GM21526 (cell line): ENCODE results near the gene ZIC2.

Experiments
- ATAC-seq: cut with Tn5 transposase; IDR thresholded peaks from one replicate; pipeline ENCODE4 v1.9.1; 2021; ENCODE audit warnings: moderate library complexity; ENCODE audit not compliant: unreplicated experiment, low FRiP score

The ZIC2 gene

GRCh38 chr13:99959127-99959539 lies 22.5 kb upstream of the ZIC2 start:
- no peak for ATAC-seq

GRCh38 chr13:99959540-99960230 lies 21.9 kb upstream of the ZIC2 start:
- no peak for ATAC-seq

- no peak for ATAC-seq
Measured at GRCh38 chr13:99960663-99961311, 20.8 kb upstream of the ZIC2 start.

- no peak for ATAC-seq
Measured at GRCh38 chr13:99961636-99962035, 19.9 kb upstream of the ZIC2 start.

- no peak for ATAC-seq
Measured at GRCh38 chr13:99962242-99962641, 19.3 kb upstream of the ZIC2 start.

GRCh38 chr13:99963816-99964339 lies 17.7 kb upstream of the ZIC2 start:
- no peak for ATAC-seq

GRCh38 chr13:99965329-99966000 lies 16.1 kb upstream of the ZIC2 start:
- ATAC-seq: no peak

GRCh38 chr13:99966064-99966805 lies 15.3 kb upstream of the ZIC2 start:
- ATAC-seq: no peak

GRCh38 chr13:99967498-99967868 lies 14.1 kb upstream of the ZIC2 start:
- ATAC-seq: no peak

GRCh38 chr13:99967869-99968520 lies 13.6 kb upstream of the ZIC2 start:
- ATAC-seq: no peak

GRCh38 chr13:99968521-99969452 lies 12.8 kb upstream of the ZIC2 start:
- no peak for ATAC-seq

GRCh38 chr13:99969453-99969918 lies 12.1 kb upstream of the ZIC2 start:
- no peak for ATAC-seq

- ATAC-seq: no peak
Measured at GRCh38 chr13:99969919-99970650, 11.5 kb upstream of the ZIC2 start.

- no peak for ATAC-seq
Measured at GRCh38 chr13:99970651-99971575, 10.7 kb upstream of the ZIC2 start.

GRCh38 chr13:99971576-99972189 lies 9.9 kb upstream of the ZIC2 start, which contains the start of gene ZIC5:
TSS of gene ZIC5 (minus strand) at chr13:99971767. CDS start at chr13:99971603, 164 bp downstream.
- no peak for ATAC-seq

- ATAC-seq: no peak
Measured at GRCh38 chr13:99972190-99972731, 9.3 kb upstream of the ZIC2 start.
